HepG2 (cell line): ENCODE measurements around the gene PLAGL2. TPM values are rescaled to one million over a fixed set of nuclear protein-coding genes. Genes with fewer than 3 reads are reported as not detected.

Experiments used
- HNF4G ChIP-seq, 2 experiments: sonication (generic) in 1 of 2; formaldehyde crosslinking in 1 of 2; IDR thresholded peaks; 2 replicates each; pipeline versions ENCODE4 v1.4.0 to v1.6.1; 2011 to 2020; ENCODE audit warnings: borderline replicate concordance in 2 of 2, low read depth in 2 of 2, mild to moderate bottlenecking in 2 of 2, low read length in 1 of 2, missing genetic modification reagents in 1 of 2, moderate library complexity in 1 of 2
- HNRNPH1 ChIP-seq: fragments of 200-400 bp; formaldehyde crosslinking; optimal IDR thresholded peaks from 2 replicates; pipeline ENCODE3; 2017; ENCODE audit warnings: mild to moderate bottlenecking, low read depth, low read length
- HOXA7 ChIP-seq: sonication (generic); formaldehyde crosslinking; IDR thresholded peaks from 2 replicates; pipeline ENCODE4 v1.8.1; 2022; ENCODE audit warnings: mild to moderate bottlenecking, missing genetic modification reagents, moderate library complexity
- MAF1 ChIP-seq: sonication (generic); formaldehyde crosslinking; IDR thresholded peaks from 2 replicates; pipeline ENCODE4 v1.5.0; 2020; ENCODE audit warnings: missing genetic modification reagents, borderline replicate concordance
- NCOA5 ChIP-seq: sonication (generic); formaldehyde crosslinking; IDR thresholded peaks from 2 replicates; pipeline ENCODE4 v1.4.0; 2020; ENCODE audit warnings: missing genetic modification reagents
- PAWR ChIP-seq: sonication (generic); formaldehyde crosslinking; IDR thresholded peaks from 2 replicates; pipeline ENCODE4 v1.4.0; 2020; ENCODE audit warnings: missing genetic modification reagents, mild to moderate bottlenecking, borderline replicate concordance
- PTBP1 ChIP-seq: fragments of 200-400 bp; formaldehyde crosslinking; IDR thresholded peaks from 2 replicates; pipeline ENCODE4 v1.6.1; 2018; ENCODE audit warnings: low read length, low read depth; ENCODE audit not compliant: poor library complexity, severe bottlenecking
- REPIN1 ChIP-seq: sonication (generic); formaldehyde crosslinking; IDR thresholded peaks from 2 replicates; pipeline ENCODE4 v1.8.0; 2022; ENCODE audit warnings: missing genetic modification reagents, low read depth, mild to moderate bottlenecking, borderline replicate concordance
- TRIM24 ChIP-seq: sonication (generic); formaldehyde crosslinking; IDR thresholded peaks from 2 replicates; pipeline ENCODE4 v1.8.0; 2022; ENCODE audit warnings: mild to moderate bottlenecking, missing genetic modification reagents
- ZKSCAN1 ChIP-seq: fragments of 150-350 bp; IDR thresholded peaks from 2 replicates; pipeline ENCODE4 v1.6.1; 2014; ENCODE audit warnings: low read length
- ZNF20 ChIP-seq: sonication (generic); formaldehyde crosslinking; IDR thresholded peaks from 2 replicates; pipeline ENCODE4 v1.4.0; 2020; ENCODE audit warnings: mild to moderate bottlenecking, moderate library complexity, missing genetic modification reagents
- polyA plus RNA-seq, 8 experiments: library from polyadenylated mRNA; depleted of rRNA in 3 of 8; stranded (reverse) in 7 of 8; unstranded in 1 of 8; fragments of >200 nt; fragmentation: Illumina TruSeq in 4 of 8; extraction: Trizol in 4 of 8; gene quantifications; 2 replicates each; pipeline versions ENCODE4 v1.2.1 to v1.2.3, GENCODE V29; 2011 to 2016; ENCODE audit warnings: low read depth in 4 of 8, missing spikeins in 1 of 8, mixed read lengths in 1 of 8; ENCODE audit not compliant: insufficient read depth in 1 of 8
- total RNA-seq, 5 experiments: library from RNA; depleted of rRNA; stranded (reverse); fragments of >200 nt; fragmentation: Illumina TruSeq; extraction: Trizol; gene quantifications; 2 replicates each; pipeline ENCODE4 v1.2.3, GENCODE V29; 2016; ENCODE audit warnings: low read depth in 1 of 5
- TF ChIP-seq, protein P1 (sequence below): sonication (generic); formaldehyde crosslinking; IDR thresholded peaks from 2 replicates; pipeline ENCODE4 v1.5.0; 2020; ENCODE audit warnings: missing genetic modification reagents
- TF ChIP-seq, protein P2 (sequence below): sonication (generic); formaldehyde crosslinking; IDR thresholded peaks from 2 replicates; pipeline ENCODE4 v1.4.0; 2020; ENCODE audit warnings: missing genetic modification reagents
- TF ChIP-seq, protein P3 (sequence below): sonication (generic); formaldehyde crosslinking; IDR thresholded peaks from 2 replicates; pipeline ENCODE4 v1.4.0; 2020; ENCODE audit warnings: missing genetic modification reagents, borderline replicate concordance
- TF ChIP-seq, protein P4 (sequence below): sonication (generic); formaldehyde crosslinking; conservative IDR thresholded peaks from 2 replicates; pipeline ENCODE4 v1.8.0; 2022; ENCODE audit warnings: mild to moderate bottlenecking, moderate library complexity, missing genetic modification reagents
- TF ChIP-seq, protein P5 (sequence below): sonication (generic); formaldehyde crosslinking; IDR thresholded peaks from 2 replicates; pipeline ENCODE4 v1.8.0; 2022; ENCODE audit warnings: missing genetic modification reagents, mild to moderate bottlenecking, inconsistent platforms, borderline replicate concordance

The PLAGL2 gene
- total and polyA plus RNA-seq, 2 of the 13 experiments (the other 11 are each of a cell fraction or from before 2014, with no cell fraction given): 15.2 to 15.3 TPM

DNA sequence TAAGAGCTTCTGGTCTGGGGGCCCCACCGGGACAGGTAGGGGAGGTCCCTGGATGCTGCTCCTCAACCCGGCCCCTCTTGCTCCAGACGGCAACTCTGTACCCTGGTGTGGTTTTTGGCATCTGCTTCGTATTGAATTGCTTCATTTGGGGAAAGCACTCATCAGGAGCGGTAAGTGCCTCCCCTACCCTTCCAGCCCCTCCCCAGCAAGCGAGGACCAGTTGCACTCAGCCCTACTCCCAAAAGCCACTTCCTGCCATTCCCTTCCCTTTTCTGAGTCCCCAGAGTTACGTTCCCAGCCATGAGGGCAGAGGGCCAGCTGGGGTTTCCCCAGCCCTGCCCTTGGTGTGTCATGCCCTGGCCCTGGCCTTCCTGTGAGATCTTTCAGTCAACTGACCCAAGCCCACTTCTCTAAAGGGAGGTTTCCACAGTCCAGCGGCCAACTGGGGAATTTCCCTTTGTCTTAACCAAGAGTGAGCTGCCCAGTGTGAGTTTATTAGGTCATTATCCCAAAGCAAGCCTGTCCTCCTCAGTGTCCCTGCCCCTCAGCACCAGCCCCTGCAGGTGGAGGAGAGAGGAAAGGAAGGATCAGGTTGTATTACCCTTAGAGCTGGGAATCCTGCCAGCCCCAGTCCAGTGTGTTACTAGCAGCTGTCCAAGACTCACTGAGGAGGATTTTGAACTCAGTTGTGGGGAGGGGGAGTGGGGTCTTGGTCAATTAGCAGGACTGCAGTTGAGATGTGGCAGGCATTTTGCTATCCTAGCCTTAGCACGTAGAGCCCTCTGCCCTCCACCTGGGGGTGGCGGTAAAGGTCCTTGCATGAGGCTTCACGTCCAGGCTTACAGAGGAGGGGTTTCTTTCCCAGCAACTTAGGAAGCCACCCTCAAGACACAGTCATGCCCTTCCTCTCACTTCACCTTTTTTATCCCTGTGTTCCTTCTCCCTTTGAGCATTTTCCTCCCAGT lies 52.2 kb downstream of the PLAGL2 start (continued):
- TF ChIP-seq REPIN1: peak; percentile 41; the same call in 1 of the 2 replicates
- TF ChIP-seq HNRNPH1: no peak
- no peak for TF ChIP-seq NCOA5 (CRISPR knock-in tag)
- no peak for TF ChIP-seq PTBP1
- no peak for TF ChIP-seq MAF1 (CRISPR knock-in tag)
- no peak for TF ChIP-seq HNF4G (IDR thresholded peaks at IDR 0.05; ENCODE audit: borderline replicate concordance, low read depth, low read length)
- no peak for TF ChIP-seq HNF4G (CRISPR knock-in tag; IDR thresholded peaks at IDR 0.05; ENCODE audit: borderline replicate concordance, low read depth)
- TF ChIP-seq, protein P1, sequence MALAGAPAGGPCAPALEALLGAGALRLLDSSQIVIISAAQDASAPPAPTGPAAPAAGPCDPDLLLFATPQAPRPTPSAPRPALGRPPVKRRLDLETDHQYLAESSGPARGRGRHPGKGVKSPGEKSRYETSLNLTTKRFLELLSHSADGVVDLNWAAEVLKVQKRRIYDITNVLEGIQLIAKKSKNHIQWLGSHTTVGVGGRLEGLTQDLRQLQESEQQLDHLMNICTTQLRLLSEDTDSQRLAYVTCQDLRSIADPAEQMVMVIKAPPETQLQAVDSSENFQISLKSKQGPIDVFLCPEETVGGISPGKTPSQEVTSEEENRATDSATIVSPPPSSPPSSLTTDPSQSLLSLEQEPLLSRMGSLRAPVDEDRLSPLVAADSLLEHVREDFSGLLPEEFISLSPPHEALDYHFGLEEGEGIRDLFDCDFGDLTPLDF (CRISPR knock-in tag): no peak
- TF ChIP-seq PAWR (CRISPR knock-in tag): no peak
- no peak for TF ChIP-seq HOXA7 (CRISPR knock-in tag)
- TF ChIP-seq TRIM24 (CRISPR knock-in tag): no peak
- TF ChIP-seq ZKSCAN1: peak; percentile 28; the same call in 1 of the 2 replicates
- TF ChIP-seq, protein P2, sequence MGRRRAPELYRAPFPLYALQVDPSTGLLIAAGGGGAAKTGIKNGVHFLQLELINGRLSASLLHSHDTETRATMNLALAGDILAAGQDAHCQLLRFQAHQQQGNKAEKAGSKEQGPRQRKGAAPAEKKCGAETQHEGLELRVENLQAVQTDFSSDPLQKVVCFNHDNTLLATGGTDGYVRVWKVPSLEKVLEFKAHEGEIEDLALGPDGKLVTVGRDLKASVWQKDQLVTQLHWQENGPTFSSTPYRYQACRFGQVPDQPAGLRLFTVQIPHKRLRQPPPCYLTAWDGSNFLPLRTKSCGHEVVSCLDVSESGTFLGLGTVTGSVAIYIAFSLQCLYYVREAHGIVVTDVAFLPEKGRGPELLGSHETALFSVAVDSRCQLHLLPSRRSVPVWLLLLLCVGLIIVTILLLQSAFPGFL (CRISPR knock-in tag): no peak
- TF ChIP-seq, protein P3, sequence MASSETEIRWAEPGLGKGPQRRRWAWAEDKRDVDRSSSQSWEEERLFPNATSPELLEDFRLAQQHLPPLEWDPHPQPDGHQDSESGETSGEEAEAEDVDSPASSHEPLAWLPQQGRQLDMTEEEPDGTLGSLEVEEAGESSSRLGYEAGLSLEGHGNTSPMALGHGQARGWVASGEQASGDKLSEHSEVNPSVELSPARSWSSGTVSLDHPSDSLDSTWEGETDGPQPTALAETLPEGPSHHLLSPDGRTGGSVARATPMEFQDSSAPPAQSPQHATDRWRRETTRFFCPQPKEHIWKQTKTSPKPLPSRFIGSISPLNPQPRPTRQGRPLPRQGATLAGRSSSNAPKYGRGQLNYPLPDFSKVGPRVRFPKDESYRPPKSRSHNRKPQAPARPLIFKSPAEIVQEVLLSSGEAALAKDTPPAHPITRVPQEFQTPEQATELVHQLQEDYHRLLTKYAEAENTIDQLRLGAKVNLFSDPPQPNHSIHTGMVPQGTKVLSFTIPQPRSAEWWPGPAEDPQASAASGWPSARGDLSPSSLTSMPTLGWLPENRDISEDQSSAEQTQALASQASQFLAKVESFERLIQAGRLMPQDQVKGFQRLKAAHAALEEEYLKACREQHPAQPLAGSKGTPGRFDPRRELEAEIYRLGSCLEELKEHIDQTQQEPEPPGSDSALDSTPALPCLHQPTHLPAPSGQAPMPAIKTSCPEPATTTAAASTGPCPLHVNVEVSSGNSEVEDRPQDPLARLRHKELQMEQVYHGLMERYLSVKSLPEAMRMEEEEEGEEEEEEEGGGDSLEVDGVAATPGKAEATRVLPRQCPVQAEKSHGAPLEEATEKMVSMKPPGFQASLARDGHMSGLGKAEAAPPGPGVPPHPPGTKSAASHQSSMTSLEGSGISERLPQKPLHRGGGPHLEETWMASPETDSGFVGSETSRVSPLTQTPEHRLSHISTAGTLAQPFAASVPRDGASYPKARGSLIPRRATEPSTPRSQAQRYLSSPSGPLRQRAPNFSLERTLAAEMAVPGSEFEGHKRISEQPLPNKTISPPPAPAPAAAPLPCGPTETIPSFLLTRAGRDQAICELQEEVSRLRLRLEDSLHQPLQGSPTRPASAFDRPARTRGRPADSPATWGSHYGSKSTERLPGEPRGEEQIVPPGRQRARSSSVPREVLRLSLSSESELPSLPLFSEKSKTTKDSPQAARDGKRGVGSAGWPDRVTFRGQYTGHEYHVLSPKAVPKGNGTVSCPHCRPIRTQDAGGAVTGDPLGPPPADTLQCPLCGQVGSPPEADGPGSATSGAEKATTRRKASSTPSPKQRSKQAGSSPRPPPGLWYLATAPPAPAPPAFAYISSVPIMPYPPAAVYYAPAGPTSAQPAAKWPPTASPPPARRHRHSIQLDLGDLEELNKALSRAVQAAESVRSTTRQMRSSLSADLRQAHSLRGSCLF (CRISPR knock-in tag): no peak
- TF ChIP-seq, protein P4, sequence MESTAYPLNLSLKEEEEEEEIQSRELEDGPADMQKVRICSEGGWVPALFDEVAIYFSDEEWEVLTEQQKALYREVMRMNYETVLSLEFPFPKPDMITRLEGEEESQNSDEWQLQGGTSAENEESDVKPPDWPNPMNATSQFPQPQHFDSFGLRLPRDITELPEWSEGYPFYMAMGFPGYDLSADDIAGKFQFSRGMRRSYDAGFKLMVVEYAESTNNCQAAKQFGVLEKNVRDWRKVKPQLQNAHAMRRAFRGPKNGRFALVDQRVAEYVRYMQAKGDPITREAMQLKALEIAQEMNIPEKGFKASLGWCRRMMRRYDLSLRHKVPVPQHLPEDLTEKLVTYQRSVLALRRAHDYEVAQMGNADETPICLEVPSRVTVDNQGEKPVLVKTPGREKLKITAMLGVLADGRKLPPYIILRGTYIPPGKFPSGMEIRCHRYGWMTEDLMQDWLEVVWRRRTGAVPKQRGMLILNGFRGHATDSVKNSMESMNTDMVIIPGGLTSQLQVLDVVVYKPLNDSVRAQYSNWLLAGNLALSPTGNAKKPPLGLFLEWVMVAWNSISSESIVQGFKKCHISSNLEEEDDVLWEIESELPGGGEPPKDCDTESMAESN (CRISPR knock-in tag): 0 out of 2 replicates have a peak, but pooled peaks have one; percentile 45
- TF ChIP-seq ZNF20: no peak
- TF ChIP-seq, protein P5, sequence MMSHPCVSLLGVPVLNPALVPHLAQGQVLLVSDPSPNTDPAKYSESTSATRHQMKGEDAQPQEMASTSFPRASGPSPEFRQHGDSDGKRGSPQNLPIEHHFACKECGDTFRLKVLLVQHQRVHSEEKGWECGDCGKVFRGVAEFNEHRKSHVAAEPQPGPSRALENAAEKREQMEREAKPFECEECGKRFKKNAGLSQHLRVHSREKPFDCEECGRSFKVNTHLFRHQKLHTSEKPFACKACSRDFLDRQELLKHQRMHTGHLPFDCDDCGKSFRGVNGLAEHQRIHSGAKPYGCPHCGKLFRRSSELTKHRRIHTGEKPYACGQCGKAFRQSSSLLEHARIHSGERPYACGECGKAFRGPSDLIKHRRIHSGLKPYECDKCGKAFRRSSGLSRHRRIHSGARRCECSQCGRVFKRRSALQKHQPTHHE: 0 out of 2 replicates have a peak, but pooled peaks have one; percentile 48
